IMR-90 (cell line): ENCODE results near the gene CABS1. TPM values are rescaled to one million over a fixed set of nuclear protein-coding genes. Genes with fewer than 3 reads are reported as not detected.

Source experiments
- ATAC-seq: fragments of 200-7000 bp; cut with Tn5 transposase; 2 replicates; pipeline ENCODE4 v1.9.1; 2020; ENCODE audit warnings: low read depth, mild to moderate bottlenecking, moderate library complexity
- BruUV-seq: library from RNA; stranded (reverse); fragments of 400-500 nt; replicated peaks from 2 replicates; lab custom pipeline; 2021; lab: Mats Ljungman, UMichigan
- CTCF ChIA-PET: fragments of 300-600 bp; formaldehyde crosslinking; extraction: SDS; loops from one replicate; lab custom pipeline; 2021; ENCODE audit warnings: antibody characterized with exemption; lab: Yijun Ruan, JAX
- POLR2A ChIA-PET: fragments of 300-600 bp; sonication (Branson Sonifier 250); formaldehyde crosslinking; loops from one replicate; lab custom pipeline; 2022; ENCODE audit warnings: antibody characterized with exemption; ENCODE audit not compliant: unreplicated experiment; lab: Charles Lee
- DNase-seq: peaks from one replicate; pipeline ENCODE4 v3.0.0; 2013
- H2AFZ ChIP-seq: replicated peaks from 2 replicates; pipeline ENCODE3; 2013; ENCODE audit warnings: low read length, mild to moderate bottlenecking; ENCODE audit not compliant: poor library complexity
- H2AK5ac ChIP-seq: 2 replicates; pipeline ENCODE4 v1.6.1; 2013; ENCODE audit warnings: low read depth, low read length, inconsistent platforms
- H2AK9ac ChIP-seq: replicated peaks from 2 replicates; pipeline ENCODE3; 2013; ENCODE audit warnings: mild to moderate bottlenecking, low read depth, low read length, moderate library complexity; ENCODE audit not compliant: poor library complexity
- H2BK120ac ChIP-seq: 2 replicates; pipeline ENCODE4 v1.6.1; 2013; ENCODE audit warnings: low read depth, low read length, inconsistent platforms
- H2BK15ac ChIP-seq: 3 replicates; pipeline ENCODE4 v1.6.1; 2013; ENCODE audit warnings: low read depth, low read length, inconsistent platforms
- H2BK20ac ChIP-seq: 2 replicates; pipeline ENCODE4 v1.6.1; 2013; ENCODE audit warnings: low read depth, mild to moderate bottlenecking, inconsistent platforms, low read length, moderate library complexity
- H2BK5ac ChIP-seq: 2 replicates; pipeline ENCODE4 v1.6.1; 2013; ENCODE audit warnings: mild to moderate bottlenecking, low read depth, low read length, inconsistent platforms; ENCODE audit not compliant: poor library complexity, severe bottlenecking
- H3K14ac ChIP-seq: replicated peaks from 2 replicates; pipeline ENCODE4 v1.6.1; 2013; ENCODE audit warnings: low read depth, low read length, inconsistent platforms
- H3K18ac ChIP-seq: 2 replicates; pipeline ENCODE4 v1.6.1; 2013; ENCODE audit warnings: low read depth, low read length, control low read depth
- H3K23ac ChIP-seq: 2 replicates; pipeline ENCODE4 v1.6.1; 2013; ENCODE audit warnings: low read depth, low read length, inconsistent platforms
- H3K27ac ChIP-seq: 2 replicates; pipeline ENCODE4 v1.5.1; 2013; ENCODE audit warnings: mild to moderate bottlenecking, control low read depth, low read length; ENCODE audit not compliant: insufficient read depth
- H3K27me3 ChIP-seq: 2 replicates; pipeline ENCODE4 v1.6.1; 2013; ENCODE audit warnings: low read length; ENCODE audit not compliant: control insufficient read depth, insufficient read depth
- H3K36me3 ChIP-seq: 2 replicates; pipeline ENCODE4 v1.6.1; 2013; ENCODE audit warnings: low read length, mixed read lengths; ENCODE audit not compliant: control insufficient read depth, insufficient read depth
- H3K4ac ChIP-seq: 2 replicates; pipeline ENCODE4 v1.6.1; 2013; ENCODE audit warnings: low read depth, low read length, inconsistent platforms
- H3K4me1 ChIP-seq: 2 replicates; pipeline ENCODE4 v1.6.1; 2013; ENCODE audit warnings: low read length, mixed read lengths; ENCODE audit not compliant: control insufficient read depth, insufficient read depth
- H3K4me2 ChIP-seq: 2 replicates; pipeline ENCODE4 v1.6.1; 2013; ENCODE audit warnings: low read depth, mild to moderate bottlenecking, control low read depth, low read length, moderate library complexity
- H3K4me3 ChIP-seq: 2 replicates; pipeline ENCODE4 v1.5.1; 2013; ENCODE audit warnings: low read depth, mild to moderate bottlenecking, control low read depth, low read length, moderate library complexity; ENCODE audit not compliant: insufficient read depth
- H3K56ac ChIP-seq: 2 replicates; pipeline ENCODE4 v1.6.1; 2013; ENCODE audit warnings: low read length, inconsistent platforms; ENCODE audit not compliant: insufficient read depth; ENCODE audit errors: extremely low read depth
- H3K79me1 ChIP-seq, 2 experiments: 2 replicates each; pipeline ENCODE4 v1.6.1; 2013; ENCODE audit warnings: low read length in 2 of 2, inconsistent platforms in 1 of 2, low read depth in 1 of 2
- H3K9ac ChIP-seq: 2 replicates; pipeline ENCODE4 v1.6.1; 2013; ENCODE audit warnings: low read depth, low read length, control low read depth
- H3K9me1 ChIP-seq: 2 replicates; pipeline ENCODE4 v1.6.1; 2013; ENCODE audit warnings: low read length, inconsistent platforms; ENCODE audit not compliant: insufficient read depth
- H3K9me3 ChIP-seq: 2 replicates; pipeline ENCODE4 v1.6.1; 2013; ENCODE audit warnings: low read length; ENCODE audit not compliant: control insufficient read depth, insufficient read depth
- H4K20me1 ChIP-seq: 2 replicates; pipeline ENCODE4 v1.6.1; 2013; ENCODE audit warnings: low read length, inconsistent platforms; ENCODE audit not compliant: insufficient read depth
- H4K5ac ChIP-seq: 2 replicates; pipeline ENCODE4 v1.6.1; 2013; ENCODE audit warnings: mild to moderate bottlenecking, low read depth, low read length, control low read depth
- H4K8ac ChIP-seq, 2 experiments: 2 replicates each; pipeline ENCODE4 v1.6.1; 2013; ENCODE audit warnings: low read depth in 2 of 2, low read length in 2 of 2, control low read depth in 1 of 2, inconsistent platforms in 1 of 2
- H4K91ac ChIP-seq: 2 replicates; pipeline ENCODE4 v1.6.1; 2013; ENCODE audit warnings: low read depth, low read length, inconsistent platforms; ENCODE audit not compliant: insufficient read depth
- CEBPB ChIP-seq: IDR thresholded peaks from 2 replicates; pipeline ENCODE4 v1.6.1; 2012; ENCODE audit warnings: low read depth, low read length, improper control_type of control experiment
- CHD1 ChIP-seq: IDR thresholded peaks from 2 replicates; pipeline ENCODE4 v1.6.1; 2012; ENCODE audit warnings: low read depth, low read length, improper control_type of control experiment
- ELK1 ChIP-seq: fragments of 150-350 bp; IDR thresholded peaks from 2 replicates; pipeline ENCODE4 v1.6.1; 2016; ENCODE audit warnings: low read depth, mild to moderate bottlenecking, low read length, moderate library complexity, borderline replicate concordance
- FOS ChIP-seq: fragments of 150-350 bp; IDR thresholded peaks from 2 replicates; pipeline ENCODE4 v1.6.1; 2016; ENCODE audit warnings: low read depth, low read length
- MAFK ChIP-seq: IDR thresholded peaks from 2 replicates; pipeline ENCODE4 v1.6.1; 2012; ENCODE audit warnings: low read depth, low read length, improper control_type of control experiment
- MAZ ChIP-seq: IDR thresholded peaks from 2 replicates; pipeline ENCODE4 v1.6.1; 2012; ENCODE audit warnings: low read depth, mild to moderate bottlenecking, low read length, improper control_type of control experiment, moderate library complexity, borderline replicate concordance
- POLR2A ChIP-seq: IDR thresholded peaks from 2 replicates; pipeline ENCODE4 v1.6.1; 2012; ENCODE audit warnings: mild to moderate bottlenecking, low read depth, low read length
- RAD21 ChIP-seq: IDR thresholded peaks from 2 replicates; pipeline ENCODE4 v1.6.1; 2012; ENCODE audit warnings: low read length, improper control_type of control experiment
- RCOR1 ChIP-seq: IDR thresholded peaks from 2 replicates; pipeline ENCODE4 v1.6.1; 2012; ENCODE audit warnings: mild to moderate bottlenecking, low read length, improper control_type of control experiment; ENCODE audit not compliant: insufficient replicate concordance
- WGBS, 2 experiments: methylation state at CpG; one replicate each; pipeline versions ENCODE4 v1.1.5 to v1.1.7; 2013; ENCODE audit warnings: missing lambda C conversion rate in 2 of 2; ENCODE audit not compliant: insufficient read length in 1 of 2; ENCODE audit errors: extremely low coverage in 2 of 2; 5-methylcytosine and 5-hydroxymethylcytosine counted together
- dilution Hi-C: fragments of 300-500 bp; cut with HindIII; formaldehyde crosslinking; loops from one replicate; pipeline ENCODE4 v1.14.3; 2018; ENCODE audit warnings: low sequenced_read_pairs; ENCODE audit not compliant: unreplicated experiment
- in situ Hi-C: fragments of 300-500 bp; cut with MboI; formaldehyde crosslinking; loops from 3 replicates; pipeline ENCODE4 v1.14.3; 2019; ENCODE audit warnings: low sequenced_read_pairs, inconsistent platforms, mixed read lengths
- intact Hi-C: fragments of 100-400 bp; cut with micrococcal nuclease; formaldehyde crosslinking; loops from 2 replicates; pipeline ENCODE4 v1.10.0; 2022
- polyA plus RNA-seq, 3 experiments: library from polyadenylated mRNA; depleted of rRNA; stranded (reverse); fragments of >200 nt; gene quantifications; 2 replicates each; pipeline ENCODE4 v1.2.3, GENCODE V29; 2012; ENCODE audit warnings: low replicate concordance in 1 of 3
- total RNA-seq: library from RNA; depleted of rRNA; stranded (reverse); fragments of >200 nt; gene quantifications from 2 replicates; pipeline ENCODE4 v1.2.3, GENCODE V29; 2012
- TF ChIP-seq, protein P1 (sequence below): conservative IDR thresholded peaks from 2 replicates; pipeline ENCODE4 v1.5.1; 2012; ENCODE audit warnings: mild to moderate bottlenecking, low read depth, low read length, improper control_type of control experiment

Gene CABS1
- total and polyA plus RNA-seq, 2 of the 4 experiments (the other 2 are of a cell fraction): not detected

DNA sequence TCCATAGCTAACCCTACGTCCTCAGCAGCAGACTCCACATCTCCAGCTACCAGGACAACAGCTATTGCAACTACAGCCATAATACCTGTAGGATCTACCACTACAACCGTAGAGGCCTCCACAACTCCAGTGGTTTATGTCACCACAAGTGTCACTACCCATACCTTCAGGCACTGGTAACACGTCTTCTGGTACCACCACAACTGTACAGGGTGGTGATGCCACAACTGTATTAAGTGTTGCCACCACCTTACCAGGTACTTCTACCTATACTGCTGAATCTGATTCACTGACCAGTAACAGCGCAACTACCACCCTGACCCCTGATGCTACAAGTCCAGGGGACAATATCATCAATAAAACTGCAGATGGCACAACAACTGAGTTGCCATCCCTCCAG, 34.6 kb upstream of the CABS1 start:
- WGBS, 2 experiments: 80% methylated on average over 2 of the region's 4 CpGs; no CpG with 5 or more reads in 1 of the 2 experiments

More for the DNA sequence above, 34.6 kb upstream of the CABS1 start:
- ATAC-seq (no peak), DNase-seq (no peak)
- Histone ChIP-seq H2BK15ac (no peak overlapping the region), H3K27me3 (no peaks in the 10 kb centered on the region), H3K9me1 (no peaks in the 10 kb centered on the region), H3K4ac (no peak overlapping the region), H4K5ac (no peak overlapping the region), H2BK120ac (no peak overlapping the region), H3K14ac (no peak overlapping the region), H2AFZ (no peak overlapping the region), H3K27ac (no peak overlapping the region), H3K9me3 (no peaks in the 10 kb centered on the region), H2BK5ac (no peak overlapping the region), H3K56ac (no peak overlapping the region), H3K4me1 (no peaks in the 10 kb centered on the region), H3K9ac (no peak overlapping the region), H2AK9ac (no peak overlapping the region), H3K4me3 (no peak overlapping the region), H3K4me2 (no peak overlapping the region), H3K23ac (no peak overlapping the region), H4K91ac (no peak overlapping the region), H2AK5ac (no peak overlapping the region), H4K8ac (no peak overlapping the region), H3K18ac (no peak overlapping the region), H2BK20ac (no peak overlapping the region), H3K36me3 (no peaks in the 10 kb centered on the region), H3K79me1 (no peaks in the 10 kb centered on the region), H4K20me1 (no peaks in the 10 kb centered on the region)
- TF ChIP-seq POLR2A: no peak
- no peak for TF ChIP-seq RAD21
- no peak for TF ChIP-seq FOS
- TF ChIP-seq, protein P1, sequence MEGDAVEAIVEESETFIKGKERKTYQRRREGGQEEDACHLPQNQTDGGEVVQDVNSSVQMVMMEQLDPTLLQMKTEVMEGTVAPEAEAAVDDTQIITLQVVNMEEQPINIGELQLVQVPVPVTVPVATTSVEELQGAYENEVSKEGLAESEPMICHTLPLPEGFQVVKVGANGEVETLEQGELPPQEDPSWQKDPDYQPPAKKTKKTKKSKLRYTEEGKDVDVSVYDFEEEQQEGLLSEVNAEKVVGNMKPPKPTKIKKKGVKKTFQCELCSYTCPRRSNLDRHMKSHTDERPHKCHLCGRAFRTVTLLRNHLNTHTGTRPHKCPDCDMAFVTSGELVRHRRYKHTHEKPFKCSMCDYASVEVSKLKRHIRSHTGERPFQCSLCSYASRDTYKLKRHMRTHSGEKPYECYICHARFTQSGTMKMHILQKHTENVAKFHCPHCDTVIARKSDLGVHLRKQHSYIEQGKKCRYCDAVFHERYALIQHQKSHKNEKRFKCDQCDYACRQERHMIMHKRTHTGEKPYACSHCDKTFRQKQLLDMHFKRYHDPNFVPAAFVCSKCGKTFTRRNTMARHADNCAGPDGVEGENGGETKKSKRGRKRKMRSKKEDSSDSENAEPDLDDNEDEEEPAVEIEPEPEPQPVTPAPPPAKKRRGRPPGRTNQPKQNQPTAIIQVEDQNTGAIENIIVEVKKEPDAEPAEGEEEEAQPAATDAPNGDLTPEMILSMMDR: no peak
- TF ChIP-seq ELK1: no peak
- TF ChIP-seq CHD1: no peak
- TF ChIP-seq RCOR1: no peak
- no peak for TF ChIP-seq MAZ
- TF ChIP-seq MAFK: no peak
- no peak for TF ChIP-seq CEBPB
- in situ Hi-C loops: no loop called here
- dilution Hi-C loops: no loop called here
- ChIA-PET CTCF (no interaction called here), POLR2A (no interaction called here)
- intact Hi-C loops: no loop called here
- no TSS peak for BruUV-seq
